SJCRH30 (cell line): Measurements from ENCODE around the gene GABRR2. TPM values are rescaled to one million over a fixed set of nuclear protein-coding genes. Genes with fewer than 3 reads are reported as not detected.

ENCODE experiments used
- total RNA-seq: library from RNA; depleted of rRNA; stranded (reverse); fragments of >200 nt; shearing (Covaris generic); gene quantifications from 2 replicates; pipeline ENCODE4 v1.2.3, GENCODE V29; 2014; rRNA removed

The GABRR2 gene
- total RNA-seq, 1 experiment from 2014 or later: 0.32 TPM

Other genes with a start within 250 kb of the GABRR2 start
- 51.8 and 54.8 TPM in 2 replicates for gene PNRC1, start 234.5 kb downstream of the GABRR2 start, total RNA-seq
- gene SRSF12, start 197.2 kb downstream of the GABRR2 start, total RNA-seq: 8.3 and 10.0 TPM in 2 replicates
- gene PM20D2, start 169.2 kb downstream of the GABRR2 start, total RNA-seq: 51.9 and 57.8 TPM in 2 replicates
- 0.26 and 0.30 TPM in 2 replicates for gene GABRR1, start 97.9 kb downstream of the GABRR2 start, total RNA-seq
- 50.4 and 54.5 TPM in 2 replicates for gene UBE2J1, start 37.4 kb upstream of the GABRR2 start, total RNA-seq
- gene RRAGD, start 97.0 kb upstream of the GABRR2 start, total RNA-seq: 61.3 and 63.8 TPM in 2 replicates
- 0.18 and 0.73 TPM in 2 replicates for gene ANKRD6, start 117.9 kb upstream of the GABRR2 start, total RNA-seq